CD14-positive monocyte (primary cell): Measurements from ENCODE around the gene OR2D2. TPM values are rescaled to one million over a fixed set of nuclear protein-coding genes. Genes with fewer than 3 reads are reported as not detected.

Source experiments
- DNase-seq, 3 donors: peaks; one replicate each; pipeline ENCODE4 v3.0.0-alpha.2; 2011 to 2022
- H2AFZ ChIP-seq: 2 replicates; pipeline ENCODE4 v1.6.0; 2012; ENCODE audit warnings: mild to moderate bottlenecking, low read depth, low read length, inconsistent platforms; ENCODE audit not compliant: insufficient read depth, poor library complexity, severe bottlenecking
- H3K27ac ChIP-seq, 2 donors: 1 replicate in 1 of 2; 2 replicates in 1 of 2; pipeline ENCODE4 v1.5.1; 2012 to 2013; ENCODE audit warnings: low read length in 2 of 2, control low read depth in 1 of 2, inconsistent platforms in 1 of 2, low read depth in 1 of 2, mild to moderate bottlenecking in 1 of 2
- H3K27me3 ChIP-seq, 2 donors: one replicate each; pipeline versions ENCODE4 v1.6.0 to v1.6.1; 2011 to 2013; ENCODE audit warnings: low read length in 2 of 2; ENCODE audit not compliant: control insufficient read depth in 2 of 2, insufficient read depth in 2 of 2
- H3K36me3 ChIP-seq, 2 donors: replicated peaks in 1 of 2; 1 replicate in 1 of 2; 2 replicates in 1 of 2; pipeline versions ENCODE4 v1.5.1 to v1.6.1; 2012 to 2013; ENCODE audit warnings: low read length in 2 of 2, control low read depth in 1 of 2, inconsistent platforms in 1 of 2, mild to moderate bottlenecking in 1 of 2; ENCODE audit not compliant: insufficient read depth in 2 of 2, control insufficient read depth in 1 of 2
- H3K4me1 ChIP-seq, 2 donors: 1 replicate in 1 of 2; 2 replicates in 1 of 2; pipeline versions ENCODE4 v1.5.1 to v1.6.1; 2012 to 2013; ENCODE audit warnings: low read length in 2 of 2, control low read depth in 1 of 2, inconsistent platforms in 1 of 2, mild to moderate bottlenecking in 1 of 2, moderate library complexity in 1 of 2; ENCODE audit not compliant: insufficient read depth in 2 of 2, control insufficient read depth in 1 of 2
- H3K4me2 ChIP-seq: replicated peaks from 2 replicates; pipeline ENCODE3; 2012; ENCODE audit warnings: low read length, moderate library complexity, mild to moderate bottlenecking; ENCODE audit not compliant: poor library complexity, severe bottlenecking; ENCODE audit errors: extremely low read depth
- H3K4me3 ChIP-seq, 3 experiments: fragments of 200-600 bp in 1 of 3; sonication (generic) in 1 of 3; replicated peaks in 1 of 3; 1 replicate in 2 of 3; 2 replicates in 1 of 3; pipeline ENCODE4 v1.5.1; 2011 to 2013; ENCODE audit warnings: low read length in 3 of 3, mild to moderate bottlenecking in 3 of 3, control low read depth in 2 of 3, low read depth in 2 of 3, inconsistent platforms in 1 of 3, moderate library complexity in 1 of 3
- H3K79me2 ChIP-seq: 2 replicates; pipeline ENCODE4 v1.6.0; 2012; ENCODE audit warnings: mild to moderate bottlenecking, control low read depth, inconsistent platforms, low read length, moderate library complexity; ENCODE audit not compliant: insufficient read depth
- H3K9ac ChIP-seq: 2 replicates; pipeline ENCODE4 v1.6.0; 2017; ENCODE audit warnings: low read length, mild to moderate bottlenecking; ENCODE audit not compliant: insufficient read depth, poor library complexity, severe bottlenecking
- H3K9me3 ChIP-seq, 2 donors: replicated peaks in 1 of 2; 1 replicate in 1 of 2; 2 replicates in 1 of 2; pipeline versions ENCODE4 v1.5.1 to v1.6.1; 2012 to 2013; ENCODE audit warnings: low read length in 2 of 2, control low read depth in 1 of 2; ENCODE audit not compliant: control insufficient read depth in 1 of 2, insufficient read depth in 1 of 2
- H4K20me1 ChIP-seq: 2 replicates; pipeline ENCODE4 v1.6.0; 2012; ENCODE audit warnings: mild to moderate bottlenecking, low read length, control low read depth, moderate library complexity; ENCODE audit not compliant: insufficient read depth
- H3K27ac Mint-ChIP-seq, 7 donors: one replicate each; pipeline ENCODE4 v1.8.0; 2020; ENCODE audit warnings: mild to moderate bottlenecking in 7 of 7, mixed read lengths in 7 of 7, moderate library complexity in 6 of 7, inconsistent platforms in 2 of 7
- H3K27me3 Mint-ChIP-seq, 3 donors: one replicate each; pipeline ENCODE4 v1.8.0; 2021 to 2022; ENCODE audit warnings: low read depth in 3 of 3, mild to moderate bottlenecking in 3 of 3, mixed read lengths in 3 of 3, moderate library complexity in 3 of 3, inconsistent platforms in 1 of 3
- H3K36me3 Mint-ChIP-seq, 2 donors: one replicate each; pipeline ENCODE4 v1.8.0; 2020; ENCODE audit warnings: mixed read lengths in 2 of 2, inconsistent platforms in 1 of 2, mild to moderate bottlenecking in 1 of 2
- H3K4me1 Mint-ChIP-seq: one replicate; pipeline ENCODE4 v1.8.0; 2020; ENCODE audit warnings: mild to moderate bottlenecking, mixed read lengths
- H3K4me3 Mint-ChIP-seq, 2 donors: one replicate each; pipeline ENCODE4 v1.8.0; 2020; ENCODE audit warnings: mild to moderate bottlenecking in 2 of 2, mixed read lengths in 2 of 2, moderate library complexity in 1 of 2
- H3K9me3 Mint-ChIP-seq, 7 donors: one replicate each; pipeline ENCODE4 v1.8.0; 2020 to 2022; ENCODE audit warnings: mixed read lengths in 7 of 7, mild to moderate bottlenecking in 6 of 7, moderate library complexity in 6 of 7, inconsistent platforms in 2 of 7
- WGBS: methylation state at CpG from one replicate; pipeline ENCODE4 v1.1.5; 2013; ENCODE audit warnings: missing lambda C conversion rate; ENCODE audit not compliant: insufficient coverage; 5-methylcytosine and 5-hydroxymethylcytosine counted together
- intact Hi-C, 2 donors: fragments of 100-400 bp; cut with micrococcal nuclease; formaldehyde crosslinking; loops; one replicate each; pipeline versions ENCODE4 v1.15.0 to v1.15.1; 2023
- polyA plus RNA-seq, 3 donors: library from polyadenylated mRNA; depleted of rRNA in 1 of 3; unstranded in 2 of 3; stranded (reverse) in 1 of 3; fragments of 300-500 nt in 2 of 3; fragments of >200 nt in 1 of 3; fragmentation: Illumina TruSeq in 2 of 3; gene quantifications; 1 replicate in 2 of 3; 2 replicates in 1 of 3; pipeline ENCODE4 v1.2.3, GENCODE V29; 2012 to 2021
- TF ChIP-seq, protein P1 (sequence below): fragments of 200-600 bp; IDR thresholded peaks from one replicate; pipeline ENCODE4 v1.8.0; 2022; ENCODE audit warnings: antibody characterized with exemption, mild to moderate bottlenecking

OR2D2 gene
- polyA plus RNA-seq, 3 donors: not detected

- Histone ChIP-seq H2AFZ (peak within 1 kb of the TSS; percentile 92), H3K9me3 (no peaks in the 10 kb centered on the region), H3K27me3 (peaks cover 0 to 21% of the 10 kb centered on the region in 2 donors), H3K4me1 (peaks cover 11 to 17% of the 10 kb centered on the region in 2 donors), H3K27ac (no peak within 1 kb of the TSS), H3K79me2 (no peaks in the 10 kb centered on the region), H3K4me2 (peak within 1 kb of the TSS; percentile 94), H3K4me3 (peak within 1 kb of the TSS; percentile 50 to 85 (median 80)), H4K20me1 (no peaks in the 10 kb centered on the region), H3K9ac (peak within 1 kb of the TSS; percentile 68), H3K36me3 (no peaks in the 10 kb centered on the region)
- H3K27me3 Mint-ChIP-seq: peaks cover 14 to 28% (median 19%) of the 10 kb centered on the region in 3 donors
- H3K36me3 Mint-ChIP-seq: no peaks in the 10 kb centered on the region
- peaks cover 22% of the 10 kb centered on the region for H3K4me1 Mint-ChIP-seq
- peak; percentile 3 to 43 (median 38) for DNase-seq
- H3K9me3 Mint-ChIP-seq: peaks cover 0 to 8% (median 0%) of the 10 kb centered on the region in 7 donors
- WGBS: 0% methylated on average over 54 of the region's 61 CpGs
- peak within 1 kb of the TSS in 1 of 7 donors; percentile 59 for H3K27ac Mint-ChIP-seq
- peak within 1 kb of the TSS; percentile 86 to 96 for H3K4me3 Mint-ChIP-seq
- TF ChIP-seq, protein P1, sequence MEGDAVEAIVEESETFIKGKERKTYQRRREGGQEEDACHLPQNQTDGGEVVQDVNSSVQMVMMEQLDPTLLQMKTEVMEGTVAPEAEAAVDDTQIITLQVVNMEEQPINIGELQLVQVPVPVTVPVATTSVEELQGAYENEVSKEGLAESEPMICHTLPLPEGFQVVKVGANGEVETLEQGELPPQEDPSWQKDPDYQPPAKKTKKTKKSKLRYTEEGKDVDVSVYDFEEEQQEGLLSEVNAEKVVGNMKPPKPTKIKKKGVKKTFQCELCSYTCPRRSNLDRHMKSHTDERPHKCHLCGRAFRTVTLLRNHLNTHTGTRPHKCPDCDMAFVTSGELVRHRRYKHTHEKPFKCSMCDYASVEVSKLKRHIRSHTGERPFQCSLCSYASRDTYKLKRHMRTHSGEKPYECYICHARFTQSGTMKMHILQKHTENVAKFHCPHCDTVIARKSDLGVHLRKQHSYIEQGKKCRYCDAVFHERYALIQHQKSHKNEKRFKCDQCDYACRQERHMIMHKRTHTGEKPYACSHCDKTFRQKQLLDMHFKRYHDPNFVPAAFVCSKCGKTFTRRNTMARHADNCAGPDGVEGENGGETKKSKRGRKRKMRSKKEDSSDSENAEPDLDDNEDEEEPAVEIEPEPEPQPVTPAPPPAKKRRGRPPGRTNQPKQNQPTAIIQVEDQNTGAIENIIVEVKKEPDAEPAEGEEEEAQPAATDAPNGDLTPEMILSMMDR: no peak
- intact Hi-C loops: no loop called here
These were observed 34.1 kb upstream of the OR2D2 start, which contains the start of gene ZNF215 for GRCh38 chr11:6926208-6927029. ZNF215 (plus strand) TSS chr11:6926426; CDS start chr11:6932273, 5,847 bp downstream.

- Histone ChIP-seq H3K9me3 (no peaks in the 10 kb centered on the region), H3K4me1 (peaks cover 11 to 17% of the 10 kb centered on the region in 2 donors), H3K4me2 (peak overlapping the region; percentile 94), H3K27ac (no peak overlapping the region), H2AFZ (peak overlapping the region; percentile 92), H3K79me2 (no peaks in the 10 kb centered on the region), H4K20me1 (no peaks in the 10 kb centered on the region), H3K9ac (peak overlapping the region; percentile 68), H3K27me3 (peaks cover 0 to 21% of the 10 kb centered on the region in 2 donors), H3K4me3 (peak overlapping the region; percentile 50 to 85 (median 80)), H3K36me3 (no peaks in the 10 kb centered on the region)
- intact Hi-C loops: no loop called here
- H3K9me3 Mint-ChIP-seq: peaks cover 0 to 8% (median 0%) of the 10 kb centered on the region in 7 donors
- H3K36me3 Mint-ChIP-seq: no peaks in the 10 kb centered on the region
- H3K4me1 Mint-ChIP-seq: peaks cover 22% of the 10 kb centered on the region
- H3K4me3 Mint-ChIP-seq: peak overlapping the region; percentile 86 to 96
- peaks cover 14 to 28% (median 19%) of the 10 kb centered on the region in 3 donors for H3K27me3 Mint-ChIP-seq
- no peak overlapping the region for H3K27ac Mint-ChIP-seq
- TF ChIP-seq, protein P1: no peak
- WGBS: 100% methylated on average over 1 of the region's 2 CpGs
- DNase-seq: no peak
These were observed 33.4 kb upstream of the OR2D2 start for GRCh38 chr11:6925636-6926207.
